ENCODE measurements around the gene ABLIM1.

- no peak for TF ChIP-seq CTCF (IDR thresholded peaks at IDR 0.05)
- TF ChIP-seq EZH2phosphoT487 (IDR thresholded peaks at IDR 0.05), result no peak
Measured at GRCh38 chr10:114697061-114697598, 39.1 kb upstream of the ABLIM1 start.

All from neural progenitor cell (in vitro differentiated cells).